Measurements from ENCODE around the gene RALGAPA2. TPM values are rescaled to one million over a fixed set of nuclear protein-coding genes. Genes with fewer than 3 reads are reported as not detected.

The RALGAPA2 gene
- total and polyA plus RNA-seq, 2 experiments from 2014 or later: 13.1 to 43.4 TPM

GRCh38 chr20:20344476-20344875 is 368.0 kb downstream of the RALGAPA2 start (continued):
- no peak for TF ChIP-seq ZNF462 (CRISPR knock-in tag; IDR thresholded peaks at IDR 0.05)
- TF ChIP-seq NANOG (IDR thresholded peaks at IDR 0.05; ENCODE audit: borderline replicate concordance): no peak
- no peak for TF ChIP-seq EZH2 (IDR thresholded peaks at IDR 0.05; ENCODE audit: low read depth, unreplicated experiment)
- TF ChIP-seq POLR2AphosphoS5 (IDR thresholded peaks at IDR 0.05; ENCODE audit: low read depth): no peak
- TF ChIP-seq JUNB (IDR thresholded peaks at IDR 0.05; ENCODE audit: unreplicated experiment): no peak
- no peak for TF ChIP-seq STAT1 (IDR thresholded peaks at IDR 0.05; ENCODE audit: unreplicated experiment)
- no peak for TF ChIP-seq ZNF114 (CRISPR knock-in tag; IDR thresholded peaks at IDR 0.05)

DNA sequence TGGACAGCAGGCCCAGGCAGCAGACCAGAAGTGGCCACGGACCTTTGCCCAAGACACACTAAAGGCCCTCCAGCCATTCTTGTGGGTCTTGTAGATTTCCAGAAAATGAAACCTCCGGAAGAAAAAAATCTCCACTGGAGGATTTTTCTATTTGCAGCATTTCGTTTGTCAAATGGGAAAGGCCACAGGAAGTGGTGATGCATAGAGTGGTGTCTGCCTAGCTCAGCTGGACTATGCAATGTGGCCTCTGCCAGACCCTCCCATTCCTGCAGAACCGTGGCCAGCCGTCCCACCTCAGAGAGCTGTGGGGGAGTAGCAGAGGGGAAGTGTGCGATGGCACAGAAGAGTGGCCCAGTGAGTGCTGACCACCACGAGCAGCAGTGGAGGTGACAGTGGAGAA is 368.5 kb downstream of the RALGAPA2 start:
- H2AFZ ChIP-seq: no peak overlapping the region
- no peak for DNase-seq (ENCODE audit: low spot score)
- Mint-ChIP-seq H3K4me3 (no peak overlapping the region), H3K4me1 (no peaks in the 10 kb centered on the region), H3K27me3 (ENCODE audit: insufficient read depth, low read depth, poor library complexity) (peaks cover 2% of the 10 kb centered on the region), H3K36me3 (ENCODE audit: low read depth) (no peaks in the 10 kb centered on the region), H3K27ac (no peak overlapping the region), H3K9me3 (no peaks in the 10 kb centered on the region)
- no peaks in the 10 kb centered on the region for H3K36me3 ChIP-seq (ENCODE audit: insufficient read depth)
- no peak overlapping the region for H3K27ac ChIP-seq (ENCODE audit: low read depth)
- no peak overlapping the region for H3K4me2 ChIP-seq
- ATAC-seq: no peak
- H3K4me1 ChIP-seq (ENCODE audit: insufficient read depth): no peaks in the 10 kb centered on the region
- no peaks in the 10 kb centered on the region for H3F3A ChIP-seq (replicated peaks; ENCODE audit: low read depth)
- no peaks in the 10 kb centered on the region for H3K27me3 ChIP-seq (ENCODE audit: insufficient read depth)
- no peaks in the 10 kb centered on the region for H3K79me2 ChIP-seq (replicated peaks; ENCODE audit: insufficient read depth)
- H3K9me2 ChIP-seq (ENCODE audit: insufficient read depth): no peaks in the 10 kb centered on the region
- no peaks in the 10 kb centered on the region for H4K20me1 ChIP-seq (replicated peaks; ENCODE audit: insufficient read depth)
- H3K4me3 ChIP-seq: no peak overlapping the region
- TF ChIP-seq EZH2 (IDR thresholded peaks at IDR 0.05; ENCODE audit: low read depth, unreplicated experiment) (no peak), CREB1 (CRISPR knock-in tag; IDR thresholded peaks at IDR 0.05; ENCODE audit: low read depth) (no peak), EZH2phosphoT487 (IDR thresholded peaks at IDR 0.05; ENCODE audit: unreplicated experiment) (no peak), JUNB (IDR thresholded peaks at IDR 0.05; ENCODE audit: unreplicated experiment) (no peak), POLR2AphosphoS5 (IDR thresholded peaks at IDR 0.05; ENCODE audit: low read depth) (no peak), NANOG (IDR thresholded peaks at IDR 0.05; ENCODE audit: borderline replicate concordance) (no peak), STAT1 (IDR thresholded peaks at IDR 0.05; ENCODE audit: unreplicated experiment) (no peak)
- TF ChIP-seq, protein P1, sequence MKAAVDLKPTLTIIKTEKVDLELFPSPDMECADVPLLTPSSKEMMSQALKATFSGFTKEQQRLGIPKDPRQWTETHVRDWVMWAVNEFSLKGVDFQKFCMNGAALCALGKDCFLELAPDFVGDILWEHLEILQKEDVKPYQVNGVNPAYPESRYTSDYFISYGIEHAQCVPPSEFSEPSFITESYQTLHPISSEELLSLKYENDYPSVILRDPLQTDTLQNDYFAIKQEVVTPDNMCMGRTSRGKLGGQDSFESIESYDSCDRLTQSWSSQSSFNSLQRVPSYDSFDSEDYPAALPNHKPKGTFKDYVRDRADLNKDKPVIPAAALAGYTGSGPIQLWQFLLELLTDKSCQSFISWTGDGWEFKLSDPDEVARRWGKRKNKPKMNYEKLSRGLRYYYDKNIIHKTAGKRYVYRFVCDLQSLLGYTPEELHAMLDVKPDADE (IDR thresholded peaks at IDR 0.05): no peak
